ENCODE data around the gene BMP2K.

Gene BMP2K

DNA sequence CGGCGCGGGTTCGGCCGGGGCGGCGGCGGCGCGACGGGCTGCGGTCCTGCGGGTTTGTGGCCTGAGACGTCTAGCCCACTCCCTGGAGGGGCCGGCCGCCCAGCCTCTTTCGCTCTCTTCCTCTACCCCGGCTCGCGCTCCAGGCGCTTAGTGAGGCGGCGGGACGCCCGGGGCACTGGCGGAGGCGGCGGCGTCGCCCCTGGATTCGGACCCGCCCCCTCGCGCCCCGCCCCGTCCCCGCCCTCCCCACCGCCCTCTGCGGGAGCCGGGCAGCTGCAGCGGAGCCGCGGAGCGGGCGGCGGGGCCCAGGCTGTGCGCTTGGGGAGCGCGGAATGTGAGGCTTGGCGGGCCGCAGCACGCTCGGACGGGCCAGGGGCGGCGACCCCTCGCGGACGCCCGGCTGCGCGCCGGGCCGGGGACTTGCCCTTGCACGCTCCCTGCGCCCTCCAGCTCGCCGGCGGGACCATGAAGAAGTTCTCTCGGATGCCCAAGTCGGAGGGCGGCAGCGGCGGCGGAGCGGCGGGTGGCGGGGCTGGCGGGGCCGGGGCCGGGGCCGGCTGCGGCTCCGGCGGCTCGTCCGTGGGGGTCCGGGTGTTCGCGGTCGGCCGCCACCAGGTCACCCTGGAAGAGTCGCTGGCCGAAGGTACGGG is at the start of gene BMP2K:
Gene BMP2K, plus strand, starts transcription at position 272 of the 650 bp plus-strand sequence. Its CDS starts 194 bp downstream, at position 466.
- DNase-seq = peak; percentile 72

DNA sequence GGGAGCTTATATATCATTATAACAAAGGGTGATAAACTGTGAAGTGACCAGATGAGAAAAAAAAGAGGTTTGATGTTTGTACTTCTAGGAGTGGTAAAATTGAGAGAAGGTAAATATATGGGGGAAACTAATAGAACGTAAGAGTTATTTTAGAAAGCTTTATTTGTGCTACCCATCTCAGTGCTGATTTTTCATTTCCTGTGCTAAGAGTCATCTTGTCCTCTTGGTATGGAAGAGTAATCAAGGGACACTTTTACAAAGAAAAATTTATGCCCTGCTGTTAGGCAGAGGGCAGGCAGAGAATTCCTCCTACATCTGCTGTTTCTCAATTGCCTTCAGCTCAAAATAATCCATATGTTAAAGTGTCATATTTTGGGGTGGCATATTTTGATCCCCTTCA is 49.6 kb upstream of the BMP2K start:
- no peak for DNase-seq

DNA sequence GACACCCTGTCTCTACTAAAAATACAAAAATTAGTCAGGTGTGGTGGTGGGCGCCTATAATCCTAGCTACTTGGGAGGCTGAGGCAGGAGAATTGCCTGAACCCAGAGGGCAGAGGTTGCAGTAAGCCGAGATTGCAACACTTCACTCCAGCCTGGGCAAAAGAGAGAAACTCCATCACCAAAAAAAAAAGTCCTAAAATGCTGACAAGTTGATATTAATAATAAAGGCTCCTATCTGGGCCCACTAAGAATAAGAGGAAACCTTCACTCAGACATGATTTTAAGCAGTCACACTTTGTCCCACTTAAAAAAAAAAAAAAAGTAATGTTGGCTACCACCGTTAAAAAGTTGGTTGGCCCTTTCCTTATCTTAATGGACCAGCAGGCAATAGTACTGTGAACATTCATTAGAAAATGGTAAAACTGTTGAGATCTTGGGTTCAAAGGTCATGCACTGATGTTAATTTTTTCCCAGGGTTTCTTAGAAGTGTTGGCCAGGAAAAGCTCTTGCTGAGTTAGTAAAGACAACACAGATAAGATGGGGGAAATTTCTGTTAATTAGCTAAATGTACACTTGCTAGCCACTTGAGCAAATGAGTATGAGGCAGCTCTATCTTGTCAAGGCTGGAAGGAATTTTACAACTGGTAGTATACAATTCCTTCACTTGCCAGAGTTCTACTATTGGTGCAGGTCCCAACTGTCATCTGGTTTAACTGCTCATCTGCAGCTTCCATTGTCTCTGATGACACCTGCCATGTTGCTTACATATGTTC is 43.6 kb upstream of the BMP2K start:
- DNase-seq = no peak

DNA sequence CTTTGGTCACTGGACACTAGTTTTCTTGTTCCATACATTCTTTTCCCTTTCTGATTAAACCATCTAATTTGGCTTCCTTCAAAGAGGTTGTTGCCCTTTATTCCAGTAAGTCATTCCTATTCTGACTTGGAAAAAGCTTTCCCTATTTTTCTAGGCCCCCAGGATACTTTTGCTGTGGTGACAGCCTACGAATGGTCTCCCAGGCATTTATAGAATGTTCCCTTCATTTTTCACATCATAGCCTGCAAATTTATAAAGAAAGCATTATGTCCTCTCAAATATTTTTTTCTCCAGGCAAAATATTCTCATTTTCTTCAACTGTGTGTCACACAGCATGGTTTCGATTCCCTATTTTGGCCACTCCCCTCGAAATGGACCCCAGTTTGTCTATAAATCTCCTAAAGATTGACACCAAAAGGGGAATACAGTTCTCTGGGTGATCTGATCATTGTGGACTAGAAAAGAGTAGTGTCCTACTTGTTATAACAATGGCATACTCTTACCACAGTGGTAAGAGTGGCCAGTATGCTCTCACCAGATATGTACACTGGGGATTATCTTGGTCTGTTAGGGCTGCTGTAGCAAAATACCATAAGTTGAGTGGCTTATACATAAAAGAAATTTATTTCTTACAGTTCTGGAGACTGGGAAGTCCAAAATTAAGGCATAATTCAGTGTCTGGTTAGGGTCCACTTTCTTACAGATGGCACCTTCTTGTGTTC is 41.5 kb upstream of the BMP2K start:
- DNase-seq = no peak

DNA sequence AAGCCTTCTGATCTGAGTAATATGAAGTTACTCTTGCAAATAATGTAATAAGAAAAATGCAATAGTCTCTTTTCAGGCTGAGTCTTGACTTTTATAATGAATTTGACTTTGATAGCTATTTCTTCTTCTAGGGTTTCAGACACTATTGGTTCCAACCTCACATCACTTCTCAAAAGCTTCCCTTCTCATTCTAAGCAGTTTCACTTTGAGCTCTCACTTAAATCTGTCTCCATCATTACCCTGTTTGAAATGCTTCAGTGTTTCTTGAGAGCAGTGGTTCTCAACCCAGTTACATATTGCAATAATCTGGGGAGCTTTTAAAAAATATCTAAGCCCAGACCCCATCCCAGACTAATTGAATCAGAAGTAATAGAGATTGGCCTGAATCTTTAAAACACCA is 40.5 kb upstream of the BMP2K start:
- DNase-seq = no peak

DNA sequence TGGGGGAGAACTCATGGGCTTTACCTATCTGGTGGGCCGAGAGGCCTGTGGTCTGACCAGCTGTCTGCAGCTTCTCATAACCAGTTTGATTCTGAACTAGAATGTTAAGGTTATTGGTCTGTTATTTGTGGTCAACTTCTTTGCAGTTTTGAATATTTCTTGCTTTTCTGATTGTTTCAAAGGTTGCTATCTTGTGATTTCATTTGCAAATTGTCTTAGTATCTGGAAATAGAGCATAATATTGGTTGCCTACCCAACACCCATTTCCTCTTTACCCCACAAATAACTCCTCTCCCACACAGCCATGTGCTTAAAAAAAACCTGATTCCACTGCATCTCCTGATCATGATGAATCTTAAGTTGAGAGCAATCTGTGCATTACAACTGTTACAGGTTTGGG is 39.1 kb upstream of the BMP2K start:
- no peak for DNase-seq

DNA sequence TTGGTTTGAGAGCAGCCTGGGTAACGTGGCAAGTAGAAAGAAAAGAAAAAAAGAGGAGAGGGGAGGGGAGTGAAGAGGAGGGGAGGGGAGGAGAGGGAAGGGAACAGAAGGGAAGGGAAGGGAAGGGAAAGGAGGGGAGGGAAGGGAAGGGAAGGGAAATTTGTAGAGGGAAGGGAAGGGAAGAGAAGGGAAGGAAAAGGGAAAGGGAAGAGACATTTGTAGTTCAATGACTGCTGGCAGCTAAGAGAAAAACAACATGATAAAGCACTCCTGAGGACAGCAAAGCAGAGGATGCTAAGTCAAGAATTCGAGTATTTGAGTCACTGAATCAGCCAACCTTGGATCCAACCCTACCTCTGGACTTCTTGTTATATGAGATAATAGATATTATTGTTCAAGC is 38.2 kb upstream of the BMP2K start:
- no peak for DNase-seq

DNA sequence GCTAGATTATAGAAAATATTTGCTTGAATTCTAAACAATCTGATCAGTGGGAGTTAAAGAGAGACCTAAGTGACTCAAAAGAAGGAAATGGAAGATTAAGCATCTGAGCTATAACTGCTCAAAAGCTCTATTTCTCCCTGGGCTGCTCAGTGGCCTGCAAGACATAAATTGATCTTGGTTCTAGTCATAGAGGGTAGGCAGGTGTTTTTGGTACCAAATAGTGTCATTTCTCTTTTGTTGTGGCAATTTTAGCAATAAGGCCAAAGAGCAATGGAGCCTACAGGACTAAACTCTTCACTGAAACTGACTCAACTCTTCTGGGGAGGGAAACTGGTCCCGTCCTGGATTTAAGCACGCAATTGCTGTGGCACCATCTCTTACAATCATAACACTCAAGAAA is 33.9 kb upstream of the BMP2K start:
- DNase-seq = no peak

DNA sequence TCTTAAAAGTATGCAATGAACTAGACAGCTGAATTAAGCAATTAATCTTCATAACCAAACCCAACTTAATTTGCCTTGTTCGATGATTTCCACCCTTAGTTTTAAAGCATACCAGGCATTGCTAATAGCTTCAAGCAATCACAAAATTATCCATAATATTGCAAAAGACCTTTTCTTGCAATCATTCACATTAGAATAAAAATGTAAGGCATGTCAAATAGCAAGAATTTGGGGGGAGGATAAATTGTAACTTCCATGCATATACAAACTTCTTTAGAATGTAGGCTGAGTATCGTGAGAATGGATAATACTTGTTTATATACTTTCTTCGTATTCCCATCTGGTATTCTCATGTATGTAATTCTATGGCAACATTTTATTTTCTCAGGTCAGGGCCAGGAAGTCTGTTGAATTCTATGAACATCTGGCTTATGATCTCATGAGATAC is 28.7 kb upstream of the BMP2K start:
- no peak for DNase-seq

DNA sequence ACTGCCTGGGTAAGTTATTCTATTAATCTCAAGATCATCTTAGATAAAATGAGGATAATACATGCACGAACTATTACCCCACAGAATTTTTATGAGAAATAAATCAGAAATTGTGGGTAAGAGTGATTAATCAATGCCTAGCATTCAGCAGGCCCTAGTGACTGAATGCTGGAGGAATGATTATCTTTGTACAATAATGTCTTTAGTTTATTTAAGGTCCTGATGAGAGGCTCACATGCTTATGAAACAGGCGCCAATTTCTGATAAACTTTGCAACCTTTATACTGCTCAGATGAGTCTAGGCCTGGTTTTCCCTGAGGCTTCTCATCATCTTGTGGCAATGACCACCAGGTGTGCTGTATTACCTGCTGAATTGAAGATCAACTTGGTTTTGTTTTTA is 27.8 kb upstream of the BMP2K start:
- no peak for DNase-seq

DNA sequence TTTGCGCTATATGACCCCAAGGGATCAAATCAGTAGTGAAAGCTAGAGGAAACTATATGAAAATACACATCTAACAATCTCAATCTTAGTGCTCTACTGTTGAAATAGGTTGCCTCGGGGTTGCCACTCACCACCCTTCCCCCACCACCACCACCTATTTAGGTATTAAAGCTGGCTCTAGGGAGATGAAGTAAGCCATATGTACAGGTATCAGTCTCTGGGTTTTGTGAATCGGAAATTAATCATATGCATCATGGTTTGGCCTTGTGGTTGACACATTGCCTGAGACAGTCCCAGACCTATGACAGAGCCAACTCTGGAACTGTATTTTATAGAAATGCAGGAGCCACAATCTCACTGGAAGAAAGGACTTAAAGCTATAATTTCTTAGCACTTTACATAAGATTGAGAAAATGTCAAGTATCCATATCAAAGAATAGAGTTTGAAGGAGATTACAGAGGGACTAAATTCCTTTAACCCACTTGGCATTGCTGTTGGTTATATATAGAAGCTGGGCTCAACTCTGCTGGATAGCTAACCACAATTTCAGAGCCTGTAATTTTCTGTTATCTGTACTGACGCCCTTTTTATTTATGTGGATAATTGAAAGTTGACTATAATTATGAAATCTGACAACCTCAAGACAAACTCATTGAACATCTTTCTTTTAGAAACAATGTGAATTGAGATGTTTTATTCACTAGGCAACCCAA is 26.7 kb upstream of the BMP2K start:
- no peak for DNase-seq

DNA sequence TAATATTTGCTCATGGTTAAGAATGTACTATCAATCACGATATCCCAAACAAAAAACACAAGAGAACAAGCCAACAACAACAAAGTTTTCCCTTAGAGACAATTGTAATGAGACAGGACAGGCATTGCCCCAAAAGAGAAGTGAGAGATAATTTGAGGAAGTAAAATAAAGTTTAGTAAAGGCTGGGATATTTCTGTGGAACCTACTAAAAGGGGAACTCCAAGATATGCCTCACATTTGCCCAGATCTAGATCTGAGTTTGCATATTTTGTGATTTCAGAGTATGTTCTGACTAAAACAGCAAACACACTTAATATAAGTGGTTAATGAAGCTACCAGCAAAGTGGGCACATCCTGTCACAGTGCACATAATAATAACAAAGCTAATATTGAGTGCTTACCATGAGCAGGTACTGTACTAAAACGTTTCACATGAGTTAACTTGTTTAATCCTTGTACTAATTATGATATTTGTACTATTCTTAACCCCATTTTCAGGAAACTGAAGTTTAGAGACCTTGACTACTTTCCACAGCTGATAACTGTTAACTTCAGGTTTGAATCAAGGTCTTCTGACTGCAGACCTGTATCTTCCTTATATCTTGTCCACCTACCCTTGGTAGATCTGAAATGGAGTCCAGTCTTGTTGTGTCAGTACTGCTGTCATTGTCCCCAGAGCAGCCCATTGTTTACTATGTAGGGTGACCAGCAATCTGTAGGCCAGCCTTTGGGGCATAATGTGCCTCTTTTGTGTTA is 26.0 kb upstream of the BMP2K start:
- no peak for DNase-seq

DNA sequence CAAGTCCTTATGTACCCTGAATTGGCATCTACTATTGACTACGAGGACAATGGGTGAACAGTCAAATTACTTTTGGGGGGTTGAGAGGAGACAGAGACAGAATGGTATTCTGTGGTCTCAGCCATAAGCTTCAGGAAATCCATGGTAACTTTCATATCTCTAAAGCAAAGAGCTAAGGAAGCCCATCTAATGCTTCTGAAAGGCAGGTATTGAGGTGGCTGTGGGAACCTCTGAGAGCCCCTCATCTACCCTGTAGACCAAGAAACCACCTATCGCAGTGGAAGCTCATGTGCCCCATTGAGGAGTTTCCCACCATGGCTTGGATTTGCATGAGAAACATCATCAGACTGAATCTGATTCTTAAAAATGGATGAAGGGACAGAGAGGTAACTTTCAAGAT is 23.1 kb upstream of the BMP2K start:
- no peak for DNase-seq

DNA sequence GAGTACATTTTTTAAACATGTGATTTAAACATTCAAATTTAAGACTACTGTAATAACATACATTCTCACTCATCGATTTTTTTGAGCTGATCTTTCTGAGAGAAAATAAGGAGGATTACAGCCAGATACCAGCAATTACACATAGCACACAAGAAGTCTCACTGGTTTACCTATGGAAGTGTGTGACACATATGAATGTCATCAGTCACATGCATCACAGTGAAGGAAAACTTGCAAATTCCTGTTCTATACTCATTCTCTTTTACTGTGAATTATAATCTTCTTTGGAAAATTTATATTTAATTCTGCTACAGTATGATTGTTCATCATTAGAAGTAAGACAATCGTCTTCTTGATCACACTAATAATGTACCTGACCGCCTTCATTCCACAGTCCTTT is 21.3 kb upstream of the BMP2K start:
- DNase-seq = no peak

DNA sequence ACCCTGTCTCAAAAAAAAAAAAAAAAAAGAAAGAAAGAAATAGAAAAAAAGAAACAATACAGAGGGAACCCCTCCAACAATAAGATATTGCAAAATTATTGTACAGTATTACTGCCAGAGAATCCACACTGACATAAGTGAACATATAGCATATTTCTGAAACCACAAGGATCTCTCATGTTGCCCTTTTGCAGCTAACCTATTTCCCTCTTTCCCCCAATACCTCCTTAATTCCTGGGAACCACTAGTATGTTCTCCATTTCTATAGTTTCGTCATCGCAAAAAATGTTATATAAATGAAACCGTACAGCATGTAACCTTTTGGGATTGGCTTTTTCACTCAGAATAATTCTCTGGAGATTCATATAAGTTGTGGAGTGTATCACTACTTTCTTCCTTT is 20.0 kb upstream of the BMP2K start:
- no peak for DNase-seq

DNA sequence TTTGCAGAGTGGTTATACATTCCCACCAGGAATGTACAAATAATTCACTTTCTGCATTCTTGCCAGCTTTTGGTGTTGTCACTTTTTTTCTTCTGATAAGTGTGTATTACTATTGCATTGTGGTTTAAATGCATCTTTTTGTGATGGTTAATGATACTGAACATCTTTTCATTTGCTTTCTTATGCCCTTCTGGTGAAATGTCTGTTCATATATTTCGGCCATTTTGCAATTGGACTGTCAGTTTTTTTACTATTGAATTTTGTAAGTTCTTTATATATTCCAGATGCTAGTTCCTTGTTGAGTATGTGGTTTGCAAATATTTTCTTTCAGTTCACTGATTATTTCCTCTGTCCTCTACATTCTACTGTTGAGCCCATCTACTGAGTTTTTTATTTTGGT is 19.4 kb upstream of the BMP2K start:
- DNase-seq = no peak

DNA sequence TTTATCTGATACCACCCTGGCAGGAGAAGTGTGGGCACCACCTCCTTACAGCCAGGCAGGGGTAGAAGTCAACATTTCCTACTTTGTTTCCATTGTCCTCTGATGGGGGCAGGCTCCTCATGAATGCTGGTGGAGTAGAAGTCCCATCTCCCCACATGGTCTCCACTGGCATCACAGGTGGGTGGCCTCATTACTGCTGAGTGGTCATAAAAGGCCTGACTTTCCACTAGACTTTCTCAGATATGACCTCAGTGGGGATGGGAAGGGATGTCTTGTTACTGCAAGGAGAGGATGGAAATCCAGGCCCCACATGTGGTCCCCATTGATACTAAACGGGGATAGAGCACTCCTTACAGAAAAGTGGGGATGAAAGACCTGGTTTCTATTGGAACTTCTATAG is 18.6 kb upstream of the BMP2K start:
- no peak for DNase-seq

DNA sequence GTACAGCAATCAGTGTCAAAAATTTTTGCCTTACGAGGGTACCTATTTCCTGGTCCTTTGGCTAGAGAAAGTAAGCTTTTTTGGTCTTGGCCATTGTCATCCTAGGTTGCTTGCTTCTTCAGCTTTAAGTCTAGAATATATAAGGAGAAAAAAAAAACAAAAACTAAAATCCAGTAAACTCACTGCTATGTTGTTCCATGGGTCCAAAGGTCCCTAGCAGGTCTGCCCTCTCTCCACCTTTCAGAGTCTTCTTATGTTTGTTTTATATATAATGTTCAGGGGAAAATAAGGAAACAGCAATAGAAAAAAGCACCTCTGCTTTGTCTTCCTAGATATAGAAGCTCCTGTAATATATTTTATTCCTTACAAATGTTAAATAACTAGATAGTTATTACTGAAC is 18.1 kb upstream of the BMP2K start:
- DNase-seq = no peak

DNA sequence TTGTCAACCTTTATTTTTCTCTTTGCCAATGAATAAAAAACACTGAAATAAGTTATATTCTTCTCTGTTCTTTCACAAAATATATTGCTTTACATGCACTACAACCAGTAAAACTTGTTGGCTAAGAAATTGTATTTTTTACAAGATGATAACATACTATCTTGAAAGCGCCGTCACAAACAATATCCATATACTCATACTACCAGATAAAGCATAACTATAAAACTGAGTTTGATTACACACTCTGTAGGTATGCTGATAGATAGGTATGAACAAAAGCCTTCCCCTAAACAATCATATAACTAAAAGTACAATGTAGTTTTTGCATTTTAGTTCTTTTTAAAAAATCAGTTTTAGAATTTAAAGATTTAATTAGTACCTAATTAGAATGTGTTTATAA is 13.6 kb upstream of the BMP2K start:
- DNase-seq = no peak

DNA sequence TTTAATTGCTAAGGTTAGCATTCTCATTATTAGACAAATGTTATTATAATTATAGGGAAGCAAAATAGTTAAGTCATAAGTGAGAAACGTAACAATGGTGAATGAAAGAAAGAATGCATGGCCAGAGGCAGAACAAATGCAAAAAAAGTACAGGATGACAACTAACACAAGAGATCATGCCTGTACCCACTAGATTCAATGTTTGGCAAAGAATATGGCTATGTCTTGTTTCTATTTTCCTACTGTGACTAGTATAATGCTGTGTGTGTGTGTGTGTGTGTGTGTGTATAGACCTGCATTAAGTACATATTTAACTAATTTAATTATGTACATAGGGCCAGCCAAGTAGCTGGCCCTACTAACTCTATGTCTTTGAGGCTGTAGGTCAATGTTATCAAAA is 12.9 kb upstream of the BMP2K start:
- no peak for DNase-seq

DNA sequence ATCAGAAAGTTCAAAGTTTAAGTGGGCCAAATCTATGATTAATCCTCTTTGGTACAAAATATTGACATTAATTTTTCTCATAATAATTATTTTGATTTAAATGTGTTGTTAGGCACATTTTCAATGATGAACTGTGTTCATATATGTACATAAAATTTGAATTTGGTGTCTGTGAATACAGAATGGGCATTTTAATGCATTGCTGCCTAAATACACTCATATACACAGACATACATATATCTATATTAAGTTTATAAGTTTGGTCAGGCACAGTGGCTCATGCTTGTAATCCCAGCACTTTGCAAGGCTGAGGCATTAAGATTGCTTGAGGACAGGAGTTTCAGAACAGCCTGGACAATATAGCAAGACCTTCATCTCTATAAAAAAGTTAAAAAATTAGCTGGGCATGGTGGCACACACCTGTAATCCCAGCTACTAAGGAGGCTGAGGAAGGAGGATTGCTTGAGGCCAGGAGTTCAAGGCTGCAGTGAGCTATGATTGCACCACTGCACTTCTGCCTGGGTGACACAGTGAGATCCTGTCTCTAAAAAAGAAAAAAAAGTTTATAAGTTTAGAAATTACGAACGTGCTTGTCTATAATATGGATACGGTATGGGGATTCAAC is 12.3 kb upstream of the BMP2K start:
- DNase-seq = no peak

DNA sequence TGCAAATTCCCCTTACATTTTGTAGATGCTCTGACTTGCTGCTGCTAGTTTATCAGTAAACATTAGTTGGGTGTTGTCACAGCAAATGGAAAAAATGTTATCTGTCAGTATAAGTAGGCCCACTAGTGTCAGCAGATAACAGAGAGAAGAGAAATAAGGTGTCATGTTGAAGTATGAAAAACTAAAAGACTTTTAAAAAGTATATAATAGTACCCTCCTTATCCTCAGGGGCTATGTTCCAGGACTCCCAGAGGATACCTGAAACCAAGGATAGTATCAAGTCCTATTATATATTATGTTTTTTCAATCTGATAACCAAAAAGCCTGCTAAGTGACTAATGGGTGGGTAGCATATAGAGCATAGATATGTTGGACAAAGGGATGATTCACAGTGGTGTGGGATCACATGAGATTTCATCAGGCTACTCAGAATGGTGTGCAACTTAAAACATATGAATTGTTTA is 11.6 kb upstream of the BMP2K start:
- no peak for DNase-seq

Measured in stimulated activated CD4-positive, alpha-beta T cell treated with anti-CD3 and anti-CD28 coated beads, Interleukin-1b, Interleukin-23, amount 100 ng/mL, for 48 hours (primary cell).